MCF 10A (cell line): ENCODE measurements around the gene CCDC195. TPM values are rescaled to one million over a fixed set of nuclear protein-coding genes. Genes with fewer than 3 reads are reported as not detected.

Experiments
- BruUV-seq: library from RNA; stranded (reverse); fragments of 400-500 nt; replicated peaks from 2 replicates; lab custom pipeline; 2021; lab: Mats Ljungman, UMichigan
- CTCF ChIA-PET: fragments of 300-600 bp; sonication (Branson Sonifier 250); formaldehyde crosslinking; extraction: SDS; loops from one replicate; lab custom pipeline; 2021; ENCODE audit warnings: antibody characterized with exemption, inconsistent platforms; lab: Yijun Ruan, JAX
- POLR2A ChIA-PET: fragments of 300-600, 350-650 bp; sonication (Branson Sonifier 250); formaldehyde crosslinking; extraction: SDS; loops from one replicate; lab custom pipeline; 2020; ENCODE audit warnings: antibody characterized with exemption, inconsistent platforms; lab: Yijun Ruan, JAX
- DNase-seq: peaks from one replicate; pipeline ENCODE4 v3.0.0-alpha.2; 2018; ENCODE audit not compliant: unreplicated experiment
- H3K27ac Mint-ChIP-seq: one replicate; pipeline ENCODE4 v1.8.0; 2022; ENCODE audit warnings: mild to moderate bottlenecking, low read depth, mixed read lengths; ENCODE audit not compliant: unreplicated experiment
- H3K27me3 Mint-ChIP-seq: one replicate; pipeline ENCODE4 v1.8.0; 2022; ENCODE audit warnings: mixed read lengths; ENCODE audit not compliant: insufficient read depth, unreplicated experiment
- H3K36me3 Mint-ChIP-seq: one replicate; pipeline ENCODE4 v1.8.0; 2022; ENCODE audit warnings: mild to moderate bottlenecking, moderate library complexity, mixed read lengths; ENCODE audit not compliant: insufficient read depth, unreplicated experiment
- H3K4me1 Mint-ChIP-seq: one replicate; pipeline ENCODE4 v1.8.0; 2022; ENCODE audit warnings: mixed read lengths; ENCODE audit not compliant: insufficient read depth, unreplicated experiment
- H3K4me3 Mint-ChIP-seq: one replicate; pipeline ENCODE4 v1.8.0; 2022; ENCODE audit warnings: mild to moderate bottlenecking, moderate library complexity, mixed read lengths; ENCODE audit not compliant: unreplicated experiment
- H3K9me3 Mint-ChIP-seq: one replicate; pipeline ENCODE4 v1.8.0; 2022; ENCODE audit warnings: mixed read lengths; ENCODE audit not compliant: unreplicated experiment
- intact Hi-C: fragments of 100-400 bp; cut with micrococcal nuclease; formaldehyde crosslinking; loops from 2 replicates; pipeline ENCODE4 v1.14.1; 2022
- total RNA-seq: library from RNA; stranded (reverse); gene quantifications from 2 replicates; pipeline ENCODE4 v1.2.3, GENCODE V29; 2022
- TF ChIP-seq, protein P1 (sequence below): fragments of 200-600 bp; IDR thresholded peaks from one replicate; pipeline ENCODE4 v1.8.0; 2022; ENCODE audit warnings: antibody characterized with exemption, mild to moderate bottlenecking; ENCODE audit not compliant: unreplicated experiment

CCDC195 gene
- total RNA-seq, 1 experiment from 2014 or later, result not detected

DNA sequence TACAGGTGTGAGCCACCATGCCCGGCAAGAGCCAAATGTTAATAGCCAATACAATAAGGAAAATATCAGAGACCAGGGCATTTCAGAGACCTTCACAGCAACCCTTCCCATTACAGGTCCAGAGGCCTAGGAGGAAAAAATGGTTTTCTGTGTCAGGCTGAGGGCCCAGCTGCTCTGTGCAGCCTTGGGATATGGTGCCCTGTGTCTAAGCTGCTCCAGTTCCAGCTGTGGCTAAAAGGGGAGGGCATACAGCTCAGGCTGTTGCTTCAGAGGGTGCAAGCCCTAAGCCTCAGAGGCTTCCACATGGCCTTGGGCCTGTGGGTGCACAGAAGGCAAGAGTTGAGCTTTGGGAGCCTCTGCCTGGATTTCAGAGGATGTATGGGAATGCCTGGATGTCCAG, 20.1 kb upstream of the CCDC195 start:
- Mint-ChIP-seq H3K27ac (no peak overlapping the region), H3K27me3 (no peaks in the 10 kb centered on the region), H3K9me3 (peaks cover 19% of the 10 kb centered on the region), H3K4me1 (no peaks in the 10 kb centered on the region), H3K4me3 (no peak overlapping the region), H3K36me3 (no peaks in the 10 kb centered on the region)
- no peak for DNase-seq
- CTCF ChIA-PET, result interaction anchor here (0.7 kb wide), 1 partner anchor 44 kb away, joined by 4 read pairs; no protein-coding TSS in a partner anchor
- POLR2A ChIA-PET, result interaction anchor here (0.7 kb wide), 1 partner anchor 969 kb away, joined by 3 read pairs; no protein-coding TSS in a partner anchor
- no TSS peak for BruUV-seq
- TF ChIP-seq, protein P1, sequence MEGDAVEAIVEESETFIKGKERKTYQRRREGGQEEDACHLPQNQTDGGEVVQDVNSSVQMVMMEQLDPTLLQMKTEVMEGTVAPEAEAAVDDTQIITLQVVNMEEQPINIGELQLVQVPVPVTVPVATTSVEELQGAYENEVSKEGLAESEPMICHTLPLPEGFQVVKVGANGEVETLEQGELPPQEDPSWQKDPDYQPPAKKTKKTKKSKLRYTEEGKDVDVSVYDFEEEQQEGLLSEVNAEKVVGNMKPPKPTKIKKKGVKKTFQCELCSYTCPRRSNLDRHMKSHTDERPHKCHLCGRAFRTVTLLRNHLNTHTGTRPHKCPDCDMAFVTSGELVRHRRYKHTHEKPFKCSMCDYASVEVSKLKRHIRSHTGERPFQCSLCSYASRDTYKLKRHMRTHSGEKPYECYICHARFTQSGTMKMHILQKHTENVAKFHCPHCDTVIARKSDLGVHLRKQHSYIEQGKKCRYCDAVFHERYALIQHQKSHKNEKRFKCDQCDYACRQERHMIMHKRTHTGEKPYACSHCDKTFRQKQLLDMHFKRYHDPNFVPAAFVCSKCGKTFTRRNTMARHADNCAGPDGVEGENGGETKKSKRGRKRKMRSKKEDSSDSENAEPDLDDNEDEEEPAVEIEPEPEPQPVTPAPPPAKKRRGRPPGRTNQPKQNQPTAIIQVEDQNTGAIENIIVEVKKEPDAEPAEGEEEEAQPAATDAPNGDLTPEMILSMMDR, result no peak
- intact Hi-C loops, result no loop called here

DNA sequence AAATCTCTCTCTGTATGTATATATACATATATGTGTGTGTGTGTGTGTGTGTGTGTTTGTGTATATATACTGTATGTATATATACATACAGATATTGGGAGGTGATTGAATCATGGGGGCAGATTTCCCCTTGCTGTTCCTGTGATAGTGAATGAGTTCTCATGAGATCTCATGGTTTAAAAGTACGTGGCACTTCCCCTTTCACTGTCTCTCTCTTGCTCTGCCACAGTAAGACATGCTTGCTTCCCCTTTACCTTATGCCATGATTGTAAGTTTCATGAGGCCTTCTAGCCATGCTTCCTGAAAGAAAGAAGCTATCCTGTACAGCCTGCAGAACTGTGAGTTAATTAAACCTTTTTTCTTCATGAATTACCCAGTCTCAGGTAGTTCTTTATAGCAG, 18.8 kb upstream of the CCDC195 start:
- no peak for DNase-seq
- BruUV-seq, result no TSS peak
- POLR2A ChIA-PET, result no interaction called here
- Mint-ChIP-seq H3K36me3 (no peaks in the 10 kb centered on the region), H3K27me3 (no peaks in the 10 kb centered on the region), H3K27ac (no peak overlapping the region), H3K4me1 (no peaks in the 10 kb centered on the region), H3K4me3 (no peak overlapping the region), H3K9me3 (peaks cover 19% of the 10 kb centered on the region)
- intact Hi-C loops, result no loop called here
- CTCF ChIA-PET, result interaction anchor here (0.6 kb wide), 2 partner anchors 252 to 925 kb away, joined by 3 to 4 read pairs; no protein-coding TSS in a partner anchor
- TF ChIP-seq, protein P1, result no peak

DNA sequence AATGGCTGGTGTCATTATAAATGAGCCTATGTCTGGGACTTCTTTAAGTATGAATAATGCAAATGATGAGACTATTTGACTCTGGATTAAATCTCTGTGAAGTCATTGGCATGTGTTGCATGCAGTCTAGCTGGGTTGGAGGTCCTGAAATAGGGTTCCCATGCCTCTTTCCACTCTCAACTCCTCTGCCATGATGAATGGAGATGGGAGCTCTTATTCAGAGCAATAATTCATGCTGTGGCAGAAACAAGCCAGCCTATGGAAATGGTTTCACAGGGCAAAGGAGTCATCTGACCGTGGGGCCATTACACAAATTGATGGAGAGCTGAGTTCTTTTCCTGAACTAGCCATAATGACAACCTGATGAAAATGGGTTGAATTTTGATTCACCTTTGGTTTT, 15.5 kb upstream of the CCDC195 start:
- no peaks in the 10 kb centered on the region for H3K36me3 Mint-ChIP-seq
- POLR2A ChIA-PET, result interaction anchor here (0.7 kb wide), 1 partner anchor 151 kb away, joined by 3 read pairs; no protein-coding TSS in a partner anchor
- H3K27ac Mint-ChIP-seq, result no peak overlapping the region
- H3K27me3 Mint-ChIP-seq, result no peaks in the 10 kb centered on the region
- DNase-seq, result no peak
- TF ChIP-seq, protein P1, result no peak
- H3K4me1 Mint-ChIP-seq, result no peaks in the 10 kb centered on the region
- peaks cover 25% of the 10 kb centered on the region for H3K9me3 Mint-ChIP-seq
- CTCF ChIA-PET, result interaction anchor here (0.6 kb wide), 1 partner anchor 555 kb away, joined by 3 read pairs; no protein-coding TSS in a partner anchor
- BruUV-seq, result no TSS peak
- H3K4me3 Mint-ChIP-seq, result no peak overlapping the region
- intact Hi-C loops, result no loop called here

DNA sequence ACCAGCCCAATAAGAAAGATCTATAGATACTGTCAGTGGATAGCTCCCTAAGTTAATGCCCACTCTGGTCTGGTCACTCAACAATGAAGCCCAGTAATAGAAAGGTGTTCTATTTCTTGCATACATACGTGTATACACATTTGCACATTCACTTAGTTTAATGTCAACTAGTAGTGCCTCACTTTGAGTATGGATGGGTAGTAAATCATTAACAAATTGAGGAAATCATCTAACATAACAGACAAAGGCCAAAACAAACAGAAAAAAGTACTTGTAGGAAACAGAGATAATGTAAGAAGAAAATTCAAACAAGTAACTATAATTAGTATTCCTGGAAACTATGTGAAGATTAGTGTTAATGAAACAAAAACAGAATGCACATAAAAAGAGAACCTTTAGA, 13.3 kb upstream of the CCDC195 start:
- CTCF ChIA-PET, result interaction anchor here (0.5 kb wide), 1 partner anchor 146 kb away, joined by 4 read pairs; no protein-coding TSS in a partner anchor
- Mint-ChIP-seq H3K9me3 (peaks cover 17% of the 10 kb centered on the region), H3K4me3 (no peak overlapping the region), H3K4me1 (no peaks in the 10 kb centered on the region), H3K27me3 (no peaks in the 10 kb centered on the region), H3K36me3 (no peaks in the 10 kb centered on the region), H3K27ac (no peak overlapping the region)
- POLR2A ChIA-PET, result no interaction called here
- no TSS peak for BruUV-seq
- no peak for DNase-seq
- TF ChIP-seq, protein P1, result no peak
- intact Hi-C loops, result no loop called here
